Measurements from ENCODE around the gene TRIM24. TPM values are rescaled to one million over a fixed set of nuclear protein-coding genes. Genes with fewer than 3 reads are reported as not detected.

The TRIM24 gene
- total and polyA plus RNA-seq, 7 donors, result 4.7 to 21.4 (median 15.0) TPM

- intact Hi-C loops (cut with DNase I), result loop anchor here in 1 of 2 donors (5.0 kb wide), 1 partner anchor 38 kb away; no protein-coding TSS in a partner anchor
- WGBS, 3 donors, result 88 to 91% (median 89%) methylated on average over 3 of the region's 3 CpGs
- H3K27me3 ChIP-seq (ENCODE audit: insufficient read depth in 3 of 3, low read length in 2 of 3), result no peaks in the 10 kb centered on the region
- peaks cover 4% of the 10 kb centered on the region for H3K4me1 ChIP-seq
- TF ChIP-seq CTCF (IDR thresholded peaks at IDR 0.05), result no peak
- H3K36me3 ChIP-seq (ENCODE audit: insufficient read depth in 1 of 2, low read depth in 1 of 2), result no peaks in the 10 kb centered on the region
- no peak overlapping the region for H3K27ac ChIP-seq
- H3K4me3 ChIP-seq, result no peak overlapping the region
- DNase-seq (no peak), ATAC-seq (no peak)
- H3K9me3 ChIP-seq, result no peaks in the 10 kb centered on the region
Observed at GRCh38 chr7:138510003-138510402, 49.9 kb downstream of the TRIM24 start.

GRCh38 chr7:138512092-138512858 lies 52.2 kb downstream of the TRIM24 start:
- intact Hi-C loops (cut with DNase I), result loop anchor here in 1 of 2 donors (5.0 kb wide), 1 partner anchor 40 kb away; no protein-coding TSS in a partner anchor
- H3K27me3 ChIP-seq (ENCODE audit: insufficient read depth in 3 of 3, low read length in 2 of 3), result no peaks in the 10 kb centered on the region
- no peak overlapping the region for H3K27ac ChIP-seq
- no peak for DNase-seq
- H3K36me3 ChIP-seq (ENCODE audit: insufficient read depth in 1 of 2, low read depth in 1 of 2), result peaks cover 0 to 2% of the 10 kb centered on the region in 2 donors
- H3K4me1 ChIP-seq, result peaks cover 4% of the 10 kb centered on the region
- no peak for TF ChIP-seq CTCF (IDR thresholded peaks at IDR 0.05)
- no peak for ATAC-seq
- WGBS, 3 donors, result 99 to 100% (median 100%) methylated on average over 3 of the region's 3 CpGs
- no peak overlapping the region for H3K4me3 ChIP-seq
- no peaks in the 10 kb centered on the region for H3K9me3 ChIP-seq

GRCh38 chr7:138512885-138513284 lies 52.8 kb downstream of the TRIM24 start:
- no peak for TF ChIP-seq CTCF (IDR thresholded peaks at IDR 0.05)
- WGBS, 3 donors, result 26 to 50% (median 29%) methylated on average over 1 of the region's 1 CpG
- no peaks in the 10 kb centered on the region for H3K27me3 ChIP-seq (ENCODE audit: insufficient read depth in 3 of 3, low read length in 2 of 3)
- ATAC-seq (peak in 3 of 4 donors; percentile 30 to 82 (median 71)), DNase-seq (no peak)
- H3K4me1 ChIP-seq, result peaks cover 4% of the 10 kb centered on the region
- intact Hi-C loops (cut with DNase I), result loop anchor here in 1 of 2 donors (5.0 kb wide), 1 partner anchor 41 kb away; no protein-coding TSS in a partner anchor
- peaks cover 0 to 2% of the 10 kb centered on the region in 2 donors for H3K36me3 ChIP-seq (ENCODE audit: insufficient read depth in 1 of 2, low read depth in 1 of 2)
- no peak overlapping the region for H3K4me3 ChIP-seq
- no peak overlapping the region for H3K27ac ChIP-seq
- H3K9me3 ChIP-seq, result no peaks in the 10 kb centered on the region

- H3K36me3 ChIP-seq (ENCODE audit: insufficient read depth in 1 of 2, low read depth in 1 of 2), result peaks cover 0 to 2% of the 10 kb centered on the region in 2 donors
- WGBS, 3 donors, result 89 to 92% (median 90%) methylated on average over 4 of the region's 4 CpGs
- H3K27me3 ChIP-seq (ENCODE audit: insufficient read depth in 3 of 3, low read length in 2 of 3), result no peaks in the 10 kb centered on the region
- TF ChIP-seq CTCF (IDR thresholded peaks at IDR 0.05), result no peak
- no peak overlapping the region for H3K4me3 ChIP-seq
- intact Hi-C loops (cut with DNase I), result loop anchor here in 1 of 2 donors (5.0 kb wide), 1 partner anchor 41 kb away; no protein-coding TSS in a partner anchor
- no peak overlapping the region for H3K27ac ChIP-seq
- no peak for DNase-seq
- no peaks in the 10 kb centered on the region for H3K9me3 ChIP-seq
- ATAC-seq, result peak in 2 of 4 donors; percentile 44 to 54
- H3K4me1 ChIP-seq, result peaks cover 4% of the 10 kb centered on the region
Observed at GRCh38 chr7:138513344-138513871, 53.3 kb downstream of the TRIM24 start.
